GM12878 (cell line): ENCODE data around the gene GANAB.

ENCODE experiments used
- HDAC2 ChIP-seq: fragments of 200-600 bp; sonication (generic); IDR thresholded peaks from 2 replicates; pipeline ENCODE4 v1.6.1; 2017
- JUNB ChIP-seq: IDR thresholded peaks from 2 replicates; pipeline ENCODE4 v1.6.1; 2016; ENCODE audit warnings: antibody characterized with exemption, mild to moderate bottlenecking
- KDM1A ChIP-seq: fragments of 200-600 bp; sonication (generic); IDR thresholded peaks from 2 replicates; pipeline ENCODE4 v1.6.1; 2016; ENCODE audit warnings: borderline replicate concordance
- TAF1 ChIP-seq: IDR thresholded peaks from 2 replicates; pipeline ENCODE4 v1.6.1; 2011; ENCODE audit warnings: mild to moderate bottlenecking, low read depth, low read length, borderline replicate concordance
- YY1 ChIP-seq: IDR thresholded peaks from 2 replicates; pipeline ENCODE4 v1.6.1; 2011; ENCODE audit warnings: low read depth, mild to moderate bottlenecking, low read length
- TF ChIP-seq, protein P1 (sequence below), 3 experiments: IDR thresholded peaks in 2 of 3; conservative IDR thresholded peaks in 1 of 3; 2 replicates each; pipeline ENCODE4 v1.5.1; 2011; ENCODE audit warnings: low read depth in 3 of 3, low read length in 3 of 3, mild to moderate bottlenecking in 3 of 3, control low read depth in 2 of 3, moderate library complexity in 2 of 3, inconsistent platforms in 1 of 3, mixed read lengths in 1 of 3; ENCODE audit not compliant: control insufficient read depth in 2 of 3, insufficient read depth in 1 of 3; ENCODE audit errors: extremely low read depth in 1 of 3
- TF ChIP-seq, protein P2 (sequence below): IDR thresholded peaks from 2 replicates; pipeline ENCODE4 v1.6.1; 2012; ENCODE audit warnings: improper control_type of control experiment, low read depth, low read length; ENCODE audit not compliant: insufficient replicate concordance

DNA sequence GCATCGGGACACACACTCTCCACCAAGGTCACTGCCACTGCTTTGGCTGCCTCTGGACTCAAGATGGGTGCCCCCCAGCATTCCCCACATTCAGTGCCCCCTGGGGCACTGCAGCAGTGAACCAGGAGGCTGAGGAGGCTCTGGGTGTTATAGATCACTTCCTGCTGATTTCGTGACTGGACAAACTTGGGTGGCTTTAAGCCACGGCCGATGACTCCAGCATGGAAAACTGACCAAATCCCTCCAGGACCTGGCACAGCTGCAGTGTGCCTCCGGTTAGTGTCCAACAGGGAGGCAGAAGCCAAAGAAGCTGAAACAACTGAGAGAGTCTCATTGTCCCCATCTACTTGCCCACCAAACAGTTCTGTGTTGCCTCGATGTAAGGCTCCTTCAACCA lies 1.2 kb upstream of the GANAB start:
- no peak for TF ChIP-seq TAF1
- TF ChIP-seq, protein P1, sequence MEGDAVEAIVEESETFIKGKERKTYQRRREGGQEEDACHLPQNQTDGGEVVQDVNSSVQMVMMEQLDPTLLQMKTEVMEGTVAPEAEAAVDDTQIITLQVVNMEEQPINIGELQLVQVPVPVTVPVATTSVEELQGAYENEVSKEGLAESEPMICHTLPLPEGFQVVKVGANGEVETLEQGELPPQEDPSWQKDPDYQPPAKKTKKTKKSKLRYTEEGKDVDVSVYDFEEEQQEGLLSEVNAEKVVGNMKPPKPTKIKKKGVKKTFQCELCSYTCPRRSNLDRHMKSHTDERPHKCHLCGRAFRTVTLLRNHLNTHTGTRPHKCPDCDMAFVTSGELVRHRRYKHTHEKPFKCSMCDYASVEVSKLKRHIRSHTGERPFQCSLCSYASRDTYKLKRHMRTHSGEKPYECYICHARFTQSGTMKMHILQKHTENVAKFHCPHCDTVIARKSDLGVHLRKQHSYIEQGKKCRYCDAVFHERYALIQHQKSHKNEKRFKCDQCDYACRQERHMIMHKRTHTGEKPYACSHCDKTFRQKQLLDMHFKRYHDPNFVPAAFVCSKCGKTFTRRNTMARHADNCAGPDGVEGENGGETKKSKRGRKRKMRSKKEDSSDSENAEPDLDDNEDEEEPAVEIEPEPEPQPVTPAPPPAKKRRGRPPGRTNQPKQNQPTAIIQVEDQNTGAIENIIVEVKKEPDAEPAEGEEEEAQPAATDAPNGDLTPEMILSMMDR (IDR thresholded peaks at IDR 0.05 in 2 of 3, conservative IDR thresholded peaks at IDR 0.05 in 1 of 3; ENCODE audit: control insufficient read depth in 2 of 3, extremely low read depth in 1 of 3, insufficient read depth in 1 of 3, low read depth in 3 of 3, low read length in 3 of 3) = no peak
- TF ChIP-seq, protein P2, sequence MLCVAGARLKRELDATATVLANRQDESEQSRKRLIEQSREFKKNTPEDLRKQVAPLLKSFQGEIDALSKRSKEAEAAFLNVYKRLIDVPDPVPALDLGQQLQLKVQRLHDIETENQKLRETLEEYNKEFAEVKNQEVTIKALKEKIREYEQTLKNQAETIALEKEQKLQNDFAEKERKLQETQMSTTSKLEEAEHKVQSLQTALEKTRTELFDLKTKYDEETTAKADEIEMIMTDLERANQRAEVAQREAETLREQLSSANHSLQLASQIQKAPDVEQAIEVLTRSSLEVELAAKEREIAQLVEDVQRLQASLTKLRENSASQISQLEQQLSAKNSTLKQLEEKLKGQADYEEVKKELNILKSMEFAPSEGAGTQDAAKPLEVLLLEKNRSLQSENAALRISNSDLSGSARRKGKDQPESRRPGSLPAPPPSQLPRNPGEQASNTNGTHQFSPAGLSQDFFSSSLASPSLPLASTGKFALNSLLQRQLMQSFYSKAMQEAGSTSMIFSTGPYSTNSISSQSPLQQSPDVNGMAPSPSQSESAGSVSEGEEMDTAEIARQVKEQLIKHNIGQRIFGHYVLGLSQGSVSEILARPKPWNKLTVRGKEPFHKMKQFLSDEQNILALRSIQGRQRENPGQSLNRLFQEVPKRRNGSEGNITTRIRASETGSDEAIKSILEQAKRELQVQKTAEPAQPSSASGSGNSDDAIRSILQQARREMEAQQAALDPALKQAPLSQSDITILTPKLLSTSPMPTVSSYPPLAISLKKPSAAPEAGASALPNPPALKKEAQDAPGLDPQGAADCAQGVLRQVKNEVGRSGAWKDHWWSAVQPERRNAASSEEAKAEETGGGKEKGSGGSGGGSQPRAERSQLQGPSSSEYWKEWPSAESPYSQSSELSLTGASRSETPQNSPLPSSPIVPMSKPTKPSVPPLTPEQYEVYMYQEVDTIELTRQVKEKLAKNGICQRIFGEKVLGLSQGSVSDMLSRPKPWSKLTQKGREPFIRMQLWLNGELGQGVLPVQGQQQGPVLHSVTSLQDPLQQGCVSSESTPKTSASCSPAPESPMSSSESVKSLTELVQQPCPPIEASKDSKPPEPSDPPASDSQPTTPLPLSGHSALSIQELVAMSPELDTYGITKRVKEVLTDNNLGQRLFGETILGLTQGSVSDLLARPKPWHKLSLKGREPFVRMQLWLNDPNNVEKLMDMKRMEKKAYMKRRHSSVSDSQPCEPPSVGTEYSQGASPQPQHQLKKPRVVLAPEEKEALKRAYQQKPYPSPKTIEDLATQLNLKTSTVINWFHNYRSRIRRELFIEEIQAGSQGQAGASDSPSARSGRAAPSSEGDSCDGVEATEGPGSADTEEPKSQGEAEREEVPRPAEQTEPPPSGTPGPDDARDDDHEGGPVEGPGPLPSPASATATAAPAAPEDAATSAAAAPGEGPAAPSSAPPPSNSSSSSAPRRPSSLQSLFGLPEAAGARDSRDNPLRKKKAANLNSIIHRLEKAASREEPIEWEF = no peak
- no peak for TF ChIP-seq YY1
- no peak for TF ChIP-seq KDM1A
- no peak for TF ChIP-seq HDAC2
- TF ChIP-seq JUNB = no peak
